ENCODE measurements around the gene CYLD. TPM values are rescaled to one million over a fixed set of nuclear protein-coding genes. Genes with fewer than 3 reads are reported as not detected.

Gene CYLD
- polyA plus RNA-seq, 1 experiment, result 12.3 TPM

- TF ChIP-seq, protein P1, sequence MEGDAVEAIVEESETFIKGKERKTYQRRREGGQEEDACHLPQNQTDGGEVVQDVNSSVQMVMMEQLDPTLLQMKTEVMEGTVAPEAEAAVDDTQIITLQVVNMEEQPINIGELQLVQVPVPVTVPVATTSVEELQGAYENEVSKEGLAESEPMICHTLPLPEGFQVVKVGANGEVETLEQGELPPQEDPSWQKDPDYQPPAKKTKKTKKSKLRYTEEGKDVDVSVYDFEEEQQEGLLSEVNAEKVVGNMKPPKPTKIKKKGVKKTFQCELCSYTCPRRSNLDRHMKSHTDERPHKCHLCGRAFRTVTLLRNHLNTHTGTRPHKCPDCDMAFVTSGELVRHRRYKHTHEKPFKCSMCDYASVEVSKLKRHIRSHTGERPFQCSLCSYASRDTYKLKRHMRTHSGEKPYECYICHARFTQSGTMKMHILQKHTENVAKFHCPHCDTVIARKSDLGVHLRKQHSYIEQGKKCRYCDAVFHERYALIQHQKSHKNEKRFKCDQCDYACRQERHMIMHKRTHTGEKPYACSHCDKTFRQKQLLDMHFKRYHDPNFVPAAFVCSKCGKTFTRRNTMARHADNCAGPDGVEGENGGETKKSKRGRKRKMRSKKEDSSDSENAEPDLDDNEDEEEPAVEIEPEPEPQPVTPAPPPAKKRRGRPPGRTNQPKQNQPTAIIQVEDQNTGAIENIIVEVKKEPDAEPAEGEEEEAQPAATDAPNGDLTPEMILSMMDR (IDR thresholded peaks at IDR 0.05; ENCODE audit: insufficient read depth, low read depth, low read length), result no peak
- ChIA-PET POLR2A (no interaction called here), CTCF (no interaction called here)
- no peak for DNase-seq (ENCODE audit: low read depth)
- Histone ChIP-seq H3K36me3 (ENCODE audit: control insufficient read depth, insufficient read depth, low read length) (no peaks in the 10 kb centered on the region), H3K27me3 (ENCODE audit: control insufficient read depth, insufficient read depth, low read length) (no peaks in the 10 kb centered on the region), H3K4me3 (ENCODE audit: low read depth, low read length) (no peak overlapping the region)
Measured at GRCh38 chr16:50844840-50845239, 103.0 kb downstream of the CYLD start.

GRCh38 chr16:50845296-50845695 is 103.4 kb downstream of the CYLD start:
- Histone ChIP-seq H3K36me3 (ENCODE audit: control insufficient read depth, insufficient read depth, low read length) (no peaks in the 10 kb centered on the region), H3K27me3 (ENCODE audit: control insufficient read depth, insufficient read depth, low read length) (no peaks in the 10 kb centered on the region), H3K4me3 (ENCODE audit: low read depth, low read length) (no peak overlapping the region)
- CTCF ChIA-PET, result no interaction called here
- POLR2A ChIA-PET, result no interaction called here
- TF ChIP-seq, protein P1 (IDR thresholded peaks at IDR 0.05; ENCODE audit: insufficient read depth, low read depth, low read length), result no peak
- DNase-seq (ENCODE audit: low read depth), result no peak

DNA sequence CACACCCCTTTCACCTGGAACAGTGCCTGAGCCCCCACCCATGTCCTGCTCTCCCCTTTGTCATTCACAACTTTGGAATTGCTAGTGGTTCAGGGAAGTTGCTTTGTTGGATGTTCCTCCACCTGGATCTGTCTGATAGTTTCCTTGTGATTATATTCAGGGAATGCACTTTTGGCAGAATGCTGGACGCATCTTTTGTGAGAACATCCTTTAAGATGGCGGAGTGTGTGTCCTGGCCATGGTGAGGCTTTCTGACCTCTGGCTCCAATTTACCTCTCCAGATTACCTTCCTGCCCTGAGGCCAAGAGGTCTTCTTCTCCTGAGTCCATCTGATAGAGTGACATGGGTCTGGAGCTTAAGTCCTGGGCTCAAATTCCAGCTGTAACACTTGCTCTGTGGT is 104.6 kb downstream of the CYLD start:
- Histone ChIP-seq H3K4me3 (ENCODE audit: low read depth, low read length) (no peak overlapping the region), H3K27me3 (ENCODE audit: control insufficient read depth, insufficient read depth, low read length) (no peaks in the 10 kb centered on the region), H3K36me3 (ENCODE audit: control insufficient read depth, insufficient read depth, low read length) (no peaks in the 10 kb centered on the region)
- TF ChIP-seq, protein P1 (IDR thresholded peaks at IDR 0.05; ENCODE audit: insufficient read depth, low read depth, low read length), result no peak
- ChIA-PET CTCF (interaction anchor here (1.2 kb wide), 1 partner anchor 40 kb away, joined by 3 read pairs; no protein-coding TSS in a partner anchor), POLR2A (no interaction called here)
- no peak for DNase-seq (ENCODE audit: low read depth)

DNA sequence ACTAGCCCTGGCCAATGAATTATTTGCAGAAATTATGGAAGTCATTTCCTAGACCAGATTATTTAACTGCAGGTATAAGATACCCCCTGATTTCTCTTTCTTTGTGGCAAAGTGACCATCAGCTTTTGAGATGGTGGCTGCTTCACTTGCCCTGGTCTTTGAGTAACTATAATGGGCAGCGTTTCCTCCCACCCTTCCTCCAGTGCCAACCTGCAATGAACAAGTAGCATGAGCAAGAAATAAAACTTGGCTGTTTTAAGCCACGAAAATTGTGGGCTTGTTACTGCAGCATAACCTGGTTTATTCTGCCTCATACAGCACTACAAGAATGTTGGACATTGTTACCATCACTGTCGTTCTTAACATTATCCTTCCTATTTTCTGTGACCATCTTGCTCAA is 105.3 kb downstream of the CYLD start:
- Histone ChIP-seq H3K4me3 (ENCODE audit: low read depth, low read length) (no peak overlapping the region), H3K36me3 (ENCODE audit: control insufficient read depth, insufficient read depth, low read length) (no peaks in the 10 kb centered on the region), H3K27me3 (ENCODE audit: control insufficient read depth, insufficient read depth, low read length) (no peaks in the 10 kb centered on the region)
- DNase-seq (ENCODE audit: low read depth), result no peak
- TF ChIP-seq, protein P1 (IDR thresholded peaks at IDR 0.05; ENCODE audit: insufficient read depth, low read depth, low read length), result no peak
- ChIA-PET CTCF (interaction anchor here (1.2 kb wide), 1 partner anchor 41 kb away, joined by 3 read pairs; no protein-coding TSS in a partner anchor), POLR2A (no interaction called here)

GRCh38 chr16:50848755-50849514 is 107.0 kb downstream of the CYLD start:
- TF ChIP-seq, protein P1 (IDR thresholded peaks at IDR 0.05; ENCODE audit: insufficient read depth, low read depth, low read length), result no peak
- H3K4me3 ChIP-seq (ENCODE audit: low read depth, low read length), result no peak overlapping the region
- ChIA-PET CTCF (no interaction called here), POLR2A (no interaction called here)
- H3K27me3 ChIP-seq (ENCODE audit: control insufficient read depth, insufficient read depth, low read length), result no peaks in the 10 kb centered on the region
- no peaks in the 10 kb centered on the region for H3K36me3 ChIP-seq (ENCODE audit: control insufficient read depth, insufficient read depth, low read length)
- DNase-seq (ENCODE audit: low read depth), result no peak

Small RNA genes lying within 50 kb of the gene (small RNA-seq; reads per million reads assigned to genes)
- gene MIR3181 (ENCODE audit: insufficient read length, low read depth, low replicate concordance), result not detected

Other genes starting within 250 kb of the CYLD start
- gene NKD1, start 193.7 kb upstream of the CYLD start, polyA plus RNA-seq (2011; rRNA removed), result 0.05 and 0.11 TPM in 2 replicates
- not detected in 2 replicates for gene SNX20, start 60.8 kb upstream of the CYLD start, polyA plus RNA-seq (2011; rRNA removed)
- gene NOD2, start 48.5 kb upstream of the CYLD start, polyA plus RNA-seq (2011; rRNA removed), result not detected in 2 replicates